GM23338 (cell line): ENCODE data around the gene DCPS. TPM values are rescaled to one million over a fixed set of nuclear protein-coding genes. Genes with fewer than 3 reads are reported as not detected.

ENCODE experiments used
- ATAC-seq: fragments of 200-7000 bp; cut with Tn5 transposase; 3 replicates; pipeline ENCODE4 v1.9.1; 2020
- DNase-seq: peaks from one replicate; pipeline ENCODE4 v3.0.0-alpha.2; 2015; ENCODE audit warnings: low spot score
- H2AFZ ChIP-seq: fragments of 200-600 bp; sonication (generic); 2 replicates; pipeline ENCODE4 v1.8.0; 2016; ENCODE audit warnings: antibody characterized with exemption, mild to moderate bottlenecking, moderate library complexity
- H3F3A ChIP-seq: fragments of 200-600 bp; sonication (generic); replicated peaks from 2 replicates; pipeline ENCODE4 v1.8.0; 2017; ENCODE audit warnings: antibody characterized with exemption, mixed run types, low read depth
- H3K27ac ChIP-seq: fragments of 200-600 bp; sonication (generic); 2 replicates; pipeline ENCODE4 v1.6.1; 2016; ENCODE audit warnings: low read depth
- H3K27me3 ChIP-seq: fragments of 200-600 bp; sonication (generic); 2 replicates; pipeline ENCODE4 v1.8.0; 2016; ENCODE audit warnings: mild to moderate bottlenecking, mixed run types, moderate library complexity; ENCODE audit not compliant: insufficient read depth
- H3K36me3 ChIP-seq: fragments of 200-600 bp; sonication (generic); 2 replicates; pipeline ENCODE4 v1.8.0; 2016; ENCODE audit warnings: mild to moderate bottlenecking; ENCODE audit not compliant: insufficient read depth
- H3K4me1 ChIP-seq: fragments of 200-600 bp; sonication (generic); 2 replicates; pipeline ENCODE4 v1.8.0; 2016; ENCODE audit warnings: mild to moderate bottlenecking, moderate library complexity; ENCODE audit not compliant: insufficient read depth
- H3K4me2 ChIP-seq: fragments of 200-600 bp; sonication (generic); 2 replicates; pipeline ENCODE4 v1.7.1; 2017; ENCODE audit warnings: mixed run types
- H3K4me3 ChIP-seq: fragments of 200-600 bp; sonication (generic); 2 replicates; pipeline ENCODE4 v1.6.1; 2016; ENCODE audit warnings: mixed run types
- H3K79me2 ChIP-seq: fragments of 200-600 bp; sonication (generic); replicated peaks from 2 replicates; pipeline ENCODE4 v1.8.0; 2017; ENCODE audit warnings: mild to moderate bottlenecking; ENCODE audit not compliant: insufficient read depth
- H3K9me2 ChIP-seq: fragments of 200-600 bp; sonication (generic); 2 replicates; pipeline ENCODE4 v1.8.0; 2017; ENCODE audit not compliant: insufficient read depth
- H4K20me1 ChIP-seq: fragments of 200-600 bp; sonication (generic); replicated peaks from 2 replicates; pipeline ENCODE4 v1.8.0; 2017; ENCODE audit warnings: mild to moderate bottlenecking; ENCODE audit not compliant: insufficient read depth
- H3K27ac Mint-ChIP-seq: 2 replicates; pipeline ENCODE4 v1.8.0; 2020; ENCODE audit warnings: inconsistent platforms, mild to moderate bottlenecking, moderate library complexity, mixed read lengths
- H3K27me3 Mint-ChIP-seq: 3 replicates; pipeline ENCODE4 v1.8.0; 2022; ENCODE audit warnings: low read depth, mild to moderate bottlenecking, moderate library complexity, mixed read lengths, inconsistent platforms; ENCODE audit not compliant: insufficient read depth, poor library complexity
- H3K36me3 Mint-ChIP-seq: 3 replicates; pipeline ENCODE4 v1.8.0; 2021; ENCODE audit warnings: low read depth, mild to moderate bottlenecking, inconsistent platforms, moderate library complexity, mixed read lengths
- H3K4me1 Mint-ChIP-seq: 3 replicates; pipeline ENCODE4 v1.8.0; 2020; ENCODE audit warnings: mild to moderate bottlenecking, inconsistent platforms, mixed read lengths
- H3K4me3 Mint-ChIP-seq: 3 replicates; pipeline ENCODE4 v1.8.0; 2021; ENCODE audit warnings: moderate library complexity, mild to moderate bottlenecking, inconsistent platforms, mixed read lengths
- H3K9me3 Mint-ChIP-seq: 3 replicates; pipeline ENCODE4 v1.8.0; 2020; ENCODE audit warnings: moderate library complexity, mild to moderate bottlenecking, inconsistent platforms, mixed read lengths
- CREB1 ChIP-seq: fragments of 250-450 bp; sonication (Bioruptor Pico); IDR thresholded peaks from 2 replicates; pipeline ENCODE4 v1.5.0; 2020; ENCODE audit warnings: low read depth, mild to moderate bottlenecking, moderate library complexity
- EZH2phosphoT487 ChIP-seq: fragments of 200-600 bp; sonication (generic); IDR thresholded peaks from one replicate; pipeline ENCODE4 v1.8.1; 2018; ENCODE audit warnings: antibody characterized with exemption; ENCODE audit not compliant: unreplicated experiment
- NANOG ChIP-seq: IDR thresholded peaks from 2 replicates; pipeline ENCODE4 v1.6.1; 2016; ENCODE audit warnings: antibody characterized with exemption, borderline replicate concordance
- STAT1 ChIP-seq: IDR thresholded peaks from one replicate; pipeline ENCODE4 v1.6.1; 2016; ENCODE audit warnings: antibody characterized with exemption; ENCODE audit not compliant: unreplicated experiment
- ZNF114 ChIP-seq: fragments of 250-450 bp; sonication (Bioruptor Pico); IDR thresholded peaks from 2 replicates; pipeline ENCODE4 v1.5.0; 2020; ENCODE audit warnings: mild to moderate bottlenecking, moderate library complexity
- ZNF331 ChIP-seq: fragments of 250-450 bp; sonication (Bioruptor Pico); IDR thresholded peaks from 2 replicates; pipeline ENCODE4 v1.5.0; 2020; ENCODE audit warnings: low read depth, mild to moderate bottlenecking, moderate library complexity
- ZNF462 ChIP-seq: fragments of 250-450 bp; sonication (Bioruptor Pico); IDR thresholded peaks from 2 replicates; pipeline ENCODE4 v1.5.0; 2020; ENCODE audit warnings: mild to moderate bottlenecking, moderate library complexity
- polyA plus RNA-seq: library from polyadenylated mRNA; unstranded; fragments of >200 nt; fragmentation: Nextera tagmentation; extraction: Ambion mirVana; gene quantifications from 2 replicates; pipeline ENCODE4 v1.2.1, GENCODE V29; 2016
- total RNA-seq: library from RNA; depleted of rRNA; stranded (reverse); fragments of >200 nt; shearing (Covaris generic); gene quantifications from 2 replicates; pipeline ENCODE4 v1.2.3, GENCODE V29; 2014

The DCPS gene
- total and polyA plus RNA-seq, 2 experiments from 2014 or later = 26.8 to 46.4 TPM

GRCh38 chr11:126311401-126312291, 7.8 kb downstream of the DCPS start:
- Mint-ChIP-seq H3K27ac (no peak overlapping the region), H3K27me3 (no peaks in the 10 kb centered on the region), H3K9me3 (no peaks in the 10 kb centered on the region), H3K4me1 (peaks cover 2% of the 10 kb centered on the region; the same call in 1 of the 3 replicates), H3K36me3 (peaks cover 28% of the 10 kb centered on the region), H3K4me3 (no peak overlapping the region)
- no peak overlapping the region for H3K4me2 ChIP-seq
- H3F3A ChIP-seq = no peaks in the 10 kb centered on the region
- no peak for ATAC-seq
- no peak for TF ChIP-seq ZNF114 (CRISPR knock-in tag)
- no peak for TF ChIP-seq CREB1 (CRISPR knock-in tag)
- no peak for TF ChIP-seq ZNF331 (CRISPR knock-in tag)
- no peak for TF ChIP-seq EZH2phosphoT487
- no peak for TF ChIP-seq STAT1
- TF ChIP-seq NANOG = no peak
- TF ChIP-seq ZNF462 (CRISPR knock-in tag) = no peak
- H3K79me2 ChIP-seq = no peaks in the 10 kb centered on the region
- H3K27me3 ChIP-seq = no peaks in the 10 kb centered on the region
- H3K36me3 ChIP-seq = no peaks in the 10 kb centered on the region
- H3K27ac ChIP-seq = no peak overlapping the region
- H3K9me2 ChIP-seq = no peaks in the 10 kb centered on the region
- H4K20me1 ChIP-seq = no peaks in the 10 kb centered on the region
- no peak overlapping the region for H3K4me3 ChIP-seq
- DNase-seq = no peak
- no peaks in the 10 kb centered on the region for H3K4me1 ChIP-seq
- H2AFZ ChIP-seq = no peak overlapping the region
